Cerebellar cortex (tissue), 1 donor: ENCODE data around the gene DNASE1L2.

Experiments
- DNase-seq: peaks from one replicate; pipeline ENCODE4 v3.0.0-alpha.2; 2015; ENCODE audit warnings: low spot score

DNASE1L2 gene

DNA sequence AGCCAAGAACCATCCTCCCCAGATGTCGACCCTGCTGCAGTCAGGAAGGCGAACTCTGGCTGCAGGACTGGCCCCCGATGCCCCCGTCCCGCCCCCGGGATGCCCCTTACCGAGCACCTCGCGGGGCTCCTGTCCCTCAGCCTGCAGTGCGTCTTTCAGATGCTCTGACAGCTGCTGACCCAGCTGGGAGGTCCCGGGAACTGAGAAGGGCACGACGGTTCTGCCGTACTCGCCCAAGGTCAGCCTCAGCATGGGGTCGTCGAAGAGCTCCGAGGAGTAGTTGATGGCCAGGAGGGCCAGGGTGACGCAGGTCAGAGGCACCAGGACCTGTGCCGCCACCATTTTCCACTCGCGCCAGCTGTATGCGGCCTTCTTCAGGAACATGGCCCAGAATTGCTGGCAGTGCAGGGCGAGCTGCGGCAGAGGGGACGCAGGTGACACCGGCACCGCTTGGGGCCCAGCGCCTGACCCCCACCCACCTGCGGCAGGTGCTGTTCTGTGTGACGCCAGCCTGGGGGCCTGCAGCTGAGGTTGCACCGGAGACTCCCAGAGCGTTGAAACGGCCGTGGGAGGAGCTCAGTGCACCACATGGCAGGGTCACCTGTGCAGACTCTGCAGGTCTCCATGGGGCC, 51.8 kb downstream of the DNASE1L2 start:
- DNase-seq, result no peak
